ENCODE results near the gene TNS3. TPM values are rescaled to one million over a fixed set of nuclear protein-coding genes. Genes with fewer than 3 reads are reported as not detected.

TNS3 gene
- polyA plus RNA-seq, 1 of the 3 experiments (the other 2 are of a cell fraction): 72.3 TPM

DNA sequence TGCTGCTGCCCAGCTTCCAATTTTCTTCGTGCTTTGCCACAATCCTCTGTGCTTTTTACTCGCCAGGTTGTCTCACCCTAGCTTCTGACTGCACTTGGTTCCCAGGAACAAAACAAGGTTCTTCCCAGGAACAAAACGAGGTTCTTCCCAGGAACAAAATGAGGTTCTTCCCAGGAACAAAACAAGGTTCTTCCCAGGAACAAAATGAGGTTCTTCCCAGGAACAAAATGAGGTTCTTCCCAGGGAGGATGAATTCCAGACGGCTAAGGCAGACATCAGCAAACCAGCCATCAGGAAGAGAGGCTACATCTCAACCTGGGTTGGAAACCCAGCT is 41.9 kb downstream of the TNS3 start:
- Histone ChIP-seq H3K4me1 (ENCODE audit: control insufficient read depth in 1 of 2, insufficient read depth in 2 of 2, low read depth in 1 of 2, low read length in 1 of 2) (peaks cover 13 to 39% of the 10 kb centered on the region in 2 experiments; a peak in 3 of 4 replicates), H3K4me3 (ENCODE audit: low read depth in 2 of 2, low read length in 1 of 2) (no peak overlapping the region), H3K27me3 (ENCODE audit: insufficient read depth) (no peaks in the 10 kb centered on the region), H3K9ac (no peak overlapping the region), H3K27ac (ENCODE audit: low read depth in 2 of 2, low read length in 1 of 2) (no peak overlapping the region), H2AFZ (ENCODE audit: low read depth) (no peak overlapping the region), H3F3A (replicated peaks; ENCODE audit: insufficient read depth) (peaks cover 7% of the 10 kb centered on the region), H3K79me2 (ENCODE audit: insufficient read depth) (peaks cover 47% of the 10 kb centered on the region), H3K4me2 (0 out of 2 replicates have a peak overlapping the region, but pooled peaks have one; percentile 25), H3K9me3 (no peaks in the 10 kb centered on the region), H3K9me2 (no peaks in the 10 kb centered on the region), H3K36me3 (replicated peaks in 1 of 2; ENCODE audit: control insufficient read depth in 1 of 2, insufficient read depth in 2 of 2, low read length in 1 of 2) (peaks cover 0 to 15% of the 10 kb centered on the region in 2 experiments), H4K20me1 (ENCODE audit: insufficient read depth) (no peaks in the 10 kb centered on the region)
- POLR2A ChIA-PET: no interaction called here
- DNase-seq: no peak
- WGBS (ENCODE audit: low lambda C conversion rate): 79% methylated on average over 4 of the region's 4 CpGs
- CTCF ChIA-PET: interaction anchor here (1.0 to 1.8 kb wide), 2 partner anchors 35 to 274 kb away, joined by 3 to 6 read pairs; no protein-coding TSS in a partner anchor
- TF ChIP-seq POLR2AphosphoS5 (IDR thresholded peaks at IDR 0.05; ENCODE audit: low read depth, low read length): no peak

DNA sequence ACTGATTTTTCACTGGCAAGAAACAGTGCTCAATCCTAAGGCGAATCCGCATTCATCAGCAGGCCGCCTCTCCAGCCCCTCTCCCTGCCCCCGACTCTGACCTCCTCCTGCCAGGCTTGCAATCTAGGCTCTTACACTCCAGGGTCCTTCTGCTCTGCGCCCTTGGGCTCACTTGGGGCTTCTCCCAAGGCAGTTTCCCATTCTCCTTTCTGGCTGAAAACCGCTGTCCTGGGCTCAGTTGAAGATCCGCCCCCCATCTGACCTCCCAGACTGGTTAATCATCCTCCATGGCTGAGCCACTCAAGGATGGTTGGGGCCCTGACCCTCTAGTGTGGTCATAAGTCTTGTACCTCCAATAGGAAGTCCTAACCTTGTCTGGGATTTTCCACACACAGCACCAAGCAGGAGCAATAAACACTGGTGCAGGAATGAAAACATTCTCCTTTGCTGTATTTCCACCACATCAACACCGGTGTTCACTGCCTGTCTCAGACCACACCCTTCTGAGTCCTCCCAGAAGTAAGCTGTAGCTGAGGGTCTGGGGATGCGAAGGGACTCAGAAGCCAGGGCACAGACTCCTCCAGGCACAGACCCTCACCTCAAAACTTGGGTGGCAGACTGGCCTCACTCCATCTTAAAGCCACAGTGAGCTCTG is 42.4 kb downstream of the TNS3 start:
- no peak overlapping the region for H3K4me3 ChIP-seq (ENCODE audit: low read depth in 2 of 2, low read length in 1 of 2)
- POLR2A ChIA-PET: no interaction called here
- 94% methylated on average over 9 of the region's 9 CpGs for WGBS (ENCODE audit: low lambda C conversion rate)
- no peak overlapping the region for H3K27ac ChIP-seq (ENCODE audit: low read depth in 2 of 2, low read length in 1 of 2)
- H2AFZ ChIP-seq (ENCODE audit: low read depth): no peak overlapping the region
- CTCF ChIA-PET: interaction anchor here (1.0 to 1.8 kb wide), 2 partner anchors 35 to 273 kb away, joined by 3 to 6 read pairs; no protein-coding TSS in a partner anchor
- no peak for DNase-seq
- no peaks in the 10 kb centered on the region for H3K27me3 ChIP-seq (ENCODE audit: insufficient read depth)
- H3F3A ChIP-seq (replicated peaks; ENCODE audit: insufficient read depth): peaks cover 12% of the 10 kb centered on the region
- H3K9me3 ChIP-seq: no peaks in the 10 kb centered on the region
- peaks cover 52% of the 10 kb centered on the region for H3K79me2 ChIP-seq (ENCODE audit: insufficient read depth)
- peaks cover 13 to 43% of the 10 kb centered on the region in 2 experiments; a peak in 3 of 4 replicates for H3K4me1 ChIP-seq (ENCODE audit: control insufficient read depth in 1 of 2, insufficient read depth in 2 of 2, low read depth in 1 of 2, low read length in 1 of 2)
- H3K4me2 ChIP-seq: 0 out of 2 replicates have a peak overlapping the region, but pooled peaks have one; percentile 25
- no peak for TF ChIP-seq GATA2 (CRISPR knock-in tag; IDR thresholded peaks at IDR 0.05)
- no peak overlapping the region for H3K9ac ChIP-seq
- no peaks in the 10 kb centered on the region for H4K20me1 ChIP-seq (ENCODE audit: insufficient read depth)
- H3K9me2 ChIP-seq: no peaks in the 10 kb centered on the region
- peaks cover 0 to 15% of the 10 kb centered on the region in 2 experiments for H3K36me3 ChIP-seq (replicated peaks in 1 of 2; ENCODE audit: control insufficient read depth in 1 of 2, insufficient read depth in 2 of 2, low read length in 1 of 2)

DNA sequence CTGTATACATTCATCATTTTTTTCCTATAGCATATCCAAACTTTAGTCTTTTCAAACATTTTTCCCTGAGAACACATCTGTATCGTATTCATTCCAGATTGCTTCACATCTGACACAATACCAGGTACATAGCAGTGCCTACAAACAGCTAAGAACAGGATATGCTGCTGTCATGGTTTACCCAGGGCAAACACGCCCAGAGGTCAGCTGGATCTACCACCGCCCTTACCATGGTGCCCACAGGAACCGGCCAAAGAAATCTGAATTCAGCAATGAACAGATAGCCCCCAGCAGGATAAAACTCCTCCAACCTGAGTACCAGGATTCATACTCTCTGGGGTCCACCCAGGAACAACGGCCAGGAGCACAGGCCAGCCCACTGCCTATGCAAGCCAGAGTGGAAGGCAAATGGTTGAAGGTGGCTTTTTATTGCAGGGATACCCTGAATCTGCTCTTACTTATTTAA is 43.0 kb downstream of the TNS3 start:
- no peak overlapping the region for H3K9ac ChIP-seq
- H2AFZ ChIP-seq (ENCODE audit: low read depth): no peak overlapping the region
- no peak overlapping the region for H3K4me3 ChIP-seq (ENCODE audit: low read depth in 2 of 2, low read length in 1 of 2)
- H4K20me1 ChIP-seq (ENCODE audit: insufficient read depth): no peaks in the 10 kb centered on the region
- no peak overlapping the region for H3K27ac ChIP-seq (ENCODE audit: low read depth in 2 of 2, low read length in 1 of 2)
- WGBS (ENCODE audit: low lambda C conversion rate): 86% methylated on average over 5 of the region's 5 CpGs
- POLR2A ChIA-PET: no interaction called here
- H3K4me1 ChIP-seq (ENCODE audit: control insufficient read depth in 1 of 2, insufficient read depth in 2 of 2, low read depth in 1 of 2, low read length in 1 of 2): peaks cover 13 to 43% of the 10 kb centered on the region in 2 experiments
- no peaks in the 10 kb centered on the region for H3K9me2 ChIP-seq
- H3K79me2 ChIP-seq (ENCODE audit: insufficient read depth): peaks cover 56% of the 10 kb centered on the region
- H3K9me3 ChIP-seq: no peaks in the 10 kb centered on the region
- H3K4me2 ChIP-seq: 0 out of 2 replicates have a peak overlapping the region, but pooled peaks have one; percentile 25
- no peak for DNase-seq
- no peaks in the 10 kb centered on the region for H3K27me3 ChIP-seq (ENCODE audit: insufficient read depth)
- peaks cover 0 to 12% of the 10 kb centered on the region in 2 experiments for H3K36me3 ChIP-seq (replicated peaks in 1 of 2; ENCODE audit: control insufficient read depth in 1 of 2, insufficient read depth in 2 of 2, low read length in 1 of 2)
- H3F3A ChIP-seq (replicated peaks; ENCODE audit: insufficient read depth): peaks cover 15% of the 10 kb centered on the region
- CTCF ChIA-PET: interaction anchor here (2.1 to 3.0 kb wide), 2 partner anchors 9 to 280 kb away, joined by 5 to 11 read pairs; no protein-coding TSS in a partner anchor
- TF ChIP-seq EP300 (IDR thresholded peaks at IDR 0.05; ENCODE audit: borderline replicate concordance in 1 of 2, low read depth in 1 of 2, low read length in 1 of 2): no peak
- no peak for TF ChIP-seq CHD2 (IDR thresholded peaks at IDR 0.05; ENCODE audit: low read length, partially characterized antibody)
- TF ChIP-seq YY1 (IDR thresholded peaks at IDR 0.05; ENCODE audit: low read depth): no peak
- no peak for TF ChIP-seq USF1 (IDR thresholded peaks at IDR 0.05; ENCODE audit: borderline replicate concordance, low read depth)
- no peak for TF ChIP-seq JUND (IDR thresholded peaks at IDR 0.05)
- no peak for TF ChIP-seq FOXM1 (IDR thresholded peaks at IDR 0.05; ENCODE audit: low read depth)
- TF ChIP-seq MEF2A (IDR thresholded peaks at IDR 0.05; ENCODE audit: borderline replicate concordance, low read depth): no peak
- no peak for TF ChIP-seq ZBTB33 (IDR thresholded peaks at IDR 0.05; ENCODE audit: borderline replicate concordance, low read depth)
- TF ChIP-seq NFIC (IDR thresholded peaks at IDR 0.05; ENCODE audit: borderline replicate concordance): no peak
- no peak for TF ChIP-seq USF2 (IDR thresholded peaks at IDR 0.05; ENCODE audit: borderline replicate concordance, low read depth, low read length)
- no peak for TF ChIP-seq RXRA (IDR thresholded peaks at IDR 0.05; ENCODE audit: borderline replicate concordance, low read depth)
- no peak for TF ChIP-seq ELF1 (IDR thresholded peaks at IDR 0.05)
- TF ChIP-seq RCOR1 (IDR thresholded peaks at IDR 0.05; ENCODE audit: low read length): no peak
- TF ChIP-seq IRF3 (IDR thresholded peaks at IDR 0.05; ENCODE audit: low read depth, low read length): no peak
- TF ChIP-seq TEAD4 (IDR thresholded peaks at IDR 0.05; ENCODE audit: borderline replicate concordance, insufficient read depth): no peak

Data from SK-N-SH (cell line).